AG09309 (cell line): ENCODE data around the gene RAB44.

Experiments
- DNase-seq: peaks from one replicate; pipeline ENCODE4 v3.0.0-alpha.2; 2010; ENCODE audit warnings: low read depth
- H3K4me3 ChIP-seq: 2 replicates; pipeline ENCODE4 v1.5.1; 2011; ENCODE audit warnings: mild to moderate bottlenecking, low read depth, low read length, moderate library complexity; ENCODE audit not compliant: control insufficient read depth
- CTCF ChIP-seq: IDR thresholded peaks from 2 replicates; pipeline ENCODE4 v1.5.1; 2011; ENCODE audit warnings: mild to moderate bottlenecking, low read depth, low read length, inconsistent platforms; ENCODE audit not compliant: insufficient read depth, control insufficient read depth; ENCODE audit errors: missing control alignments

RAB44 gene

DNA sequence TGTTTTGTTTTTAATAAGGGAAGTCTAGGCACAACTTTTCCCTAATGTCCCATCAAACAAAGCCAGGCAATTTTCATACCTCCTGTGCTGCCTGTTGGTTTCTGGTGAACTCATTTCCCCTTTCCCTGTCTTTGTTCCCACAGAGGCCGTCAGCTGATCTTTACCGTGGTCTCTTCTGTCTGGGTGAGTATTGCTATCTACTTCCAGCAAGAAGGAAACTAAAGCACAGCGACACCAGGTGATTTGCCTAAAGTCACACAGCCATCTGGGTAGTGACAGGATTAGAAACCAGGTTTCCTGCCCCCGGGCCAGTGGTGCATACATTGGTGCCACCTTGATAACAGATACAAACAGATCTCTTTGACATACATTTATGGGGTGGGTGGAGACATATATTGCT, 59.6 kb downstream of the RAB44 start:
- DNase-seq: no peak
- no peak for TF ChIP-seq CTCF
- no peak overlapping the region for H3K4me3 ChIP-seq

GRCh38 chr6:36757943-36758508, 60.4 kb downstream of the RAB44 start:
- no peak for TF ChIP-seq CTCF
- DNase-seq: no peak
- no peak overlapping the region for H3K4me3 ChIP-seq

- no peak for DNase-seq
- H3K4me3 ChIP-seq: no peak overlapping the region
These were observed 61.0 kb downstream of the RAB44 start for GRCh38 chr6:36758516-36759147.

DNA sequence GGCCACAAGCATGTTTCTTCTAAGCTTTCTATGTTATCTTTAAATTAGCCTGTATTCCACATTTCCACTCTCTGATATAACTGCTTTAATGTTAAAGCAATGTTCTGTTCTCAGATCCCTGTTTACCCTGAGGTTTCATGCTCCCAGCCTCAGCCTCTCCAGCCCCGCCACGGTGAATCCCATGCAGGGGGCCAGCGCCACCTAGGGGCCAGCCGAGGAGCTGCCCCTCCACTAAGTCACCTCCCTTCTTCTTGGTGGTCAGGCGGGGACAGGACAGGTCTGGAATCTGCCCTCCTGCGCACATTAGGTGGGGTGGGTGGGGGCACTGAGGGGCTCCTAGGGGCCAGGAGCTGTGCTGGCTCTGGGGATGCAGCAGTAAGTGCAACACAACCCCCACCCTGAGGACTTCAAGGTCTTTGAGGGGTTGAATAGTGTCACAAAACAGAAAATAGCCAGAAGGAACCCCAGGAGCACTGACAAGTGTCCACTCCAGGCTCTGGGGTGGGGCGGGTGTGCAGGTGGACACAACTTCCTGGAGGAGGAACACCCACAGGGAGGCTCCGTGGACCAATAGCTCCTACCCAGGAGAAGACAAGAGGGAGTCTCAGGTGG, 61.6 kb downstream of the RAB44 start:
- H3K4me3 ChIP-seq: no peak overlapping the region
- DNase-seq: no peak
- peak; percentile 100 for TF ChIP-seq CTCF

More at GRCh38 chr6:36758516-36759147, 61.0 kb downstream of the RAB44 start:
- TF ChIP-seq CTCF: no peak

DNA sequence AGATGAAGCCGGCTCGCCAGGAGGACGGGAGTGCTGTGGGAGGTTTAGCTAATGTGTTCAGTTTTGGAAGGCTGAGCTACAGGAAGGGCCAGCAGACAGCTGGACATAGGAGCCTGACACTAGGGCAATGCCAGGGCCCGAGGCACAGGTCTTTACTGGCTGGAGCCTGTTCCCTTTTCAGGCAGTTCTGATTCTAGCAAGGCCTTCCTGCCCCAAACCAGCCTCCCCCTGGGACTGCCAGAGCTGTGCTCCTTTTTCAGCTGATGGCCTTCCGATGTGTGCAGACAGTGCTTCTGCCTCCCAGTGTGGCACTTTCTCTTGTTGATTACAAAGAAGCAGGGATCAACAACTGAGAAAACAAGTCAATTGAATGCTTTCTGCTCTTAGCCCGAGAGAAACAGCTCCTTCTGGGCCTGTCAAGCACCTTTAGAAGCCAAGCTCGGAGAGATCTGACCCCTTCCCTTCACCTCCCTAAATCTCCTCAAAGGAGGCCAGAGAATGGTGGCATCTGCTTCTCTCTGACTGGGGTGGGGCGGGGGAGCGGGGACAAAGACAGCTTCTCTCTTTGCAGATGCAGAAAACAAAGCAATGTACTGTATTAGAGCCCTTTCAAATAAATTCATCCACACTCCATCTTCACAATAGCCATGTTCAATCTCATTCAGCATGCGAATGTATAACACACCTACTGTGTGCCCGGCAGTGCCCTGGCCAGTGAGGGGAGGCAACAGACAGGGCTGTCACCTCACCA, 63.2 kb downstream of the RAB44 start:
- DNase-seq: no peak
- no peak for TF ChIP-seq CTCF
- H3K4me3 ChIP-seq: no peak overlapping the region

GRCh38 chr6:36762123-36762522, 64.5 kb downstream of the RAB44 start:
- TF ChIP-seq CTCF: no peak
- DNase-seq: no peak
- H3K4me3 ChIP-seq: no peak overlapping the region
